Testis (tissue), 2 donors: ENCODE results near the gene HNRNPL.
"Not testable (repeated sequence)": the region's sequence is repeated elsewhere in the genome, so short reads cannot be mapped to it uniquely, and the experiment has no call there.

ENCODE experiments used
- CTCF ChIP-seq, 3 experiments: fragments of 450-650 bp in 2 of 3; fragments of 200-600 bp in 1 of 3; sonication (generic) in 1 of 3; IDR thresholded peaks; one replicate each; pipeline ENCODE4 v1.5.1; 2016 to 2019; ENCODE audit warnings: antibody characterized with exemption in 3 of 3, mild to moderate bottlenecking in 2 of 3, moderate library complexity in 1 of 3
- POLR2A ChIP-seq: fragments of 450-650 bp; IDR thresholded peaks from one replicate; pipeline ENCODE4 v1.6.1; 2017; ENCODE audit warnings: antibody characterized with exemption, mild to moderate bottlenecking, moderate library complexity

- not testable (repeated sequence) for TF ChIP-seq POLR2A; CTCF (IDR thresholded peaks at IDR 0.05)
These were observed 52.0 kb downstream of the HNRNPL start for GRCh38 chr19:38797781-38798180.
